WERI-Rb-1 (cell line): ENCODE data around the gene HOXA9.
A peak's percentile ranks its signal among the peaks of the same experiment; 100 is the strongest.

Experiments used
- DNase-seq: peaks from one replicate; pipeline ENCODE4 v3.0.0-alpha.2; 2020
- H3K27ac ChIP-seq: fragments of 250-450 bp; sonication (Bioruptor Pico); 2 replicates; pipeline ENCODE4 v1.5.1; 2020; ENCODE audit warnings: mild to moderate bottlenecking, moderate library complexity
- H3K27me3 ChIP-seq: fragments of 250-450 bp; sonication (Bioruptor Pico); 2 replicates; pipeline ENCODE4 v1.5.1; 2021; ENCODE audit warnings: mild to moderate bottlenecking, low read depth, moderate library complexity; ENCODE audit not compliant: insufficient read depth, severe bottlenecking
- H3K36me3 ChIP-seq: fragments of 250-450 bp; sonication (Bioruptor Pico); 2 replicates; pipeline ENCODE4 v1.5.1; 2020; ENCODE audit warnings: mild to moderate bottlenecking, moderate library complexity
- H3K4me3 ChIP-seq: 2 replicates; pipeline ENCODE4 v1.5.1; 2011; ENCODE audit warnings: low read depth, mild to moderate bottlenecking, control low read depth, low read length
- H3K9me3 ChIP-seq: fragments of 250-450 bp; sonication (Bioruptor Pico); 2 replicates; pipeline ENCODE4 v1.5.1; 2021; ENCODE audit warnings: mild to moderate bottlenecking, moderate library complexity; ENCODE audit not compliant: severe bottlenecking
- CTCF ChIP-seq: IDR thresholded peaks from 2 replicates; pipeline ENCODE4 v1.5.1; 2011; ENCODE audit warnings: low read depth, mild to moderate bottlenecking, control low read depth, inconsistent platforms, low read length

Gene HOXA9

GRCh38 chr7:27129729-27130539 lies 35.4 kb downstream of the HOXA9 start:
- Histone ChIP-seq H3K36me3 (no peaks in the 10 kb centered on the region), H3K27ac (peak overlapping the region; percentile 82), H3K27me3 (peaks cover 42% of the 10 kb centered on the region), H3K9me3 (no peaks in the 10 kb centered on the region), H3K4me3 (peak overlapping the region; percentile 46)
- DNase-seq, result peak; percentile 33
- TF ChIP-seq CTCF, result no peak

- Histone ChIP-seq H3K27me3 (peaks cover 42% of the 10 kb centered on the region), H3K36me3 (no peaks in the 10 kb centered on the region), H3K9me3 (no peaks in the 10 kb centered on the region), H3K4me3 (no peak overlapping the region), H3K27ac (no peak overlapping the region)
- DNase-seq, result no peak
- TF ChIP-seq CTCF, result no peak
Observed at GRCh38 chr7:27128776-27129728, 36.3 kb downstream of the HOXA9 start.

- Histone ChIP-seq H3K4me3 (no peak overlapping the region), H3K36me3 (no peaks in the 10 kb centered on the region), H3K27ac (no peak overlapping the region), H3K27me3 (peaks cover 48% of the 10 kb centered on the region), H3K9me3 (no peaks in the 10 kb centered on the region)
- no peak for DNase-seq
- TF ChIP-seq CTCF, result no peak
Observed at GRCh38 chr7:27128034-27128433, 37.3 kb downstream of the HOXA9 start.

GRCh38 chr7:27126596-27127327 lies 38.6 kb downstream of the HOXA9 start:
- DNase-seq, result no peak
- Histone ChIP-seq H3K4me3 (no peak overlapping the region), H3K27ac (no peak overlapping the region), H3K9me3 (no peaks in the 10 kb centered on the region), H3K27me3 (peaks cover 60% of the 10 kb centered on the region), H3K36me3 (no peaks in the 10 kb centered on the region)
- TF ChIP-seq CTCF, result no peak

GRCh38 chr7:27125986-27126394 lies 39.3 kb downstream of the HOXA9 start:
- no peak for TF ChIP-seq CTCF
- no peaks in the 10 kb centered on the region for H3K36me3 ChIP-seq
- H3K4me3 ChIP-seq, result no peak overlapping the region
- no peaks in the 10 kb centered on the region for H3K9me3 ChIP-seq
- no peak overlapping the region for H3K27ac ChIP-seq
- H3K27me3 ChIP-seq, result peaks cover 62% of the 10 kb centered on the region
- DNase-seq, result no peak
